HepG2 (cell line): ENCODE results near the gene KRCC1. TPM values are rescaled to one million over a fixed set of nuclear protein-coding genes. Genes with fewer than 3 reads are reported as not detected.
A peak's percentile ranks its signal among the peaks of the same experiment; 100 is the strongest.

ENCODE experiments used
- ADNP ChIP-seq: sonication (generic); formaldehyde crosslinking; IDR thresholded peaks from 2 replicates; pipeline ENCODE4 v1.4.0; 2020; ENCODE audit warnings: missing genetic modification reagents
- FOXK1 ChIP-seq: sonication (generic); formaldehyde crosslinking; IDR thresholded peaks from 2 replicates; pipeline ENCODE4 v1.4.0; 2020; ENCODE audit warnings: low read depth, missing genetic modification reagents, borderline replicate concordance
- GATAD2A ChIP-seq: IDR thresholded peaks from 2 replicates; pipeline ENCODE4 v1.6.1; 2016
- MAFG ChIP-seq: sonication (generic); formaldehyde crosslinking; IDR thresholded peaks from 2 replicates; pipeline ENCODE4 v1.5.1; 2020; ENCODE audit warnings: mild to moderate bottlenecking, missing genetic modification reagents
- MEIS1 ChIP-seq: sonication (generic); formaldehyde crosslinking; IDR thresholded peaks from 2 replicates; pipeline ENCODE4 v1.9.0; 2021; ENCODE audit warnings: mild to moderate bottlenecking, missing genetic modification reagents, moderate library complexity, borderline replicate concordance
- NR0B2 ChIP-seq: sonication (generic); formaldehyde crosslinking; IDR thresholded peaks from 2 replicates; pipeline ENCODE4 v1.4.0; 2020; ENCODE audit warnings: mild to moderate bottlenecking, missing genetic modification reagents
- TCF7L2 ChIP-seq: IDR thresholded peaks from 2 replicates; pipeline ENCODE4 v1.6.1; 2011; ENCODE audit warnings: mild to moderate bottlenecking, low read depth, low read length, moderate library complexity
- TEAD3 ChIP-seq: optimal IDR thresholded peaks from 2 replicates; pipeline ENCODE3; 2016; ENCODE audit warnings: borderline replicate concordance
- ZBED4 ChIP-seq: sonication (generic); formaldehyde crosslinking; IDR thresholded peaks from 2 replicates; pipeline ENCODE4 v1.4.0; 2020; ENCODE audit warnings: missing genetic modification reagents, borderline replicate concordance
- ZNF543 ChIP-seq: sonication (generic); formaldehyde crosslinking; IDR thresholded peaks from 2 replicates; pipeline ENCODE4 v1.4.0; 2020; ENCODE audit warnings: mild to moderate bottlenecking, missing genetic modification reagents
- ZNF597 ChIP-seq: sonication (generic); formaldehyde crosslinking; IDR thresholded peaks from 2 replicates; pipeline ENCODE4 v1.5.0; 2020; ENCODE audit warnings: missing genetic modification reagents
- ZNF619 ChIP-seq: sonication (generic); formaldehyde crosslinking; IDR thresholded peaks from 2 replicates; pipeline ENCODE4 v1.4.0; 2020; ENCODE audit warnings: mild to moderate bottlenecking, missing genetic modification reagents
- ZNF703 ChIP-seq: sonication (generic); formaldehyde crosslinking; IDR thresholded peaks from 2 replicates; pipeline ENCODE4 v1.5.1; 2020; ENCODE audit warnings: missing genetic modification reagents, mild to moderate bottlenecking, moderate library complexity, borderline replicate concordance
- ZNF781 ChIP-seq: sonication (generic); formaldehyde crosslinking; IDR thresholded peaks from 2 replicates; pipeline ENCODE4 v1.5.1; 2020; ENCODE audit warnings: borderline replicate concordance, mild to moderate bottlenecking, missing genetic modification reagents; ENCODE audit errors: not compliant biosample characterization
- ZNF816 ChIP-seq: sonication (generic); formaldehyde crosslinking; IDR thresholded peaks from 2 replicates; pipeline ENCODE4 v1.8.0; 2022; ENCODE audit warnings: missing genetic modification reagents, mild to moderate bottlenecking, borderline replicate concordance
- ZNF850 ChIP-seq: sonication (generic); formaldehyde crosslinking; conservative IDR thresholded peaks from 2 replicates; pipeline ENCODE4 v1.9.0; 2021; ENCODE audit warnings: mild to moderate bottlenecking, missing genetic modification reagents
- polyA plus RNA-seq, 8 experiments: library from polyadenylated mRNA; depleted of rRNA in 3 of 8; stranded (reverse) in 7 of 8; unstranded in 1 of 8; fragments of >200 nt; fragmentation: Illumina TruSeq in 4 of 8; extraction: Trizol in 4 of 8; gene quantifications; 2 replicates each; pipeline versions ENCODE4 v1.2.1 to v1.2.3, GENCODE V29; 2011 to 2016; ENCODE audit warnings: low read depth in 4 of 8, missing spikeins in 1 of 8, mixed read lengths in 1 of 8; ENCODE audit not compliant: insufficient read depth in 1 of 8
- total RNA-seq, 5 experiments: library from RNA; depleted of rRNA; stranded (reverse); fragments of >200 nt; fragmentation: Illumina TruSeq; extraction: Trizol; gene quantifications; 2 replicates each; pipeline ENCODE4 v1.2.3, GENCODE V29; 2016; ENCODE audit warnings: low read depth in 1 of 5
- TF ChIP-seq, protein P1 (sequence below): fragments of 450-650 bp; IDR thresholded peaks from 2 replicates; pipeline ENCODE4 v1.6.1; 2017
- TF ChIP-seq, protein P2 (sequence below): sonication (generic); formaldehyde crosslinking; IDR thresholded peaks from 2 replicates; pipeline ENCODE4 v1.4.0; 2020; ENCODE audit warnings: missing genetic modification reagents

KRCC1 gene
- total and polyA plus RNA-seq, 2 of the 13 experiments (the other 11 are each of a cell fraction or from before 2014, with no cell fraction given), result 6.5 to 7.7 TPM

DNA sequence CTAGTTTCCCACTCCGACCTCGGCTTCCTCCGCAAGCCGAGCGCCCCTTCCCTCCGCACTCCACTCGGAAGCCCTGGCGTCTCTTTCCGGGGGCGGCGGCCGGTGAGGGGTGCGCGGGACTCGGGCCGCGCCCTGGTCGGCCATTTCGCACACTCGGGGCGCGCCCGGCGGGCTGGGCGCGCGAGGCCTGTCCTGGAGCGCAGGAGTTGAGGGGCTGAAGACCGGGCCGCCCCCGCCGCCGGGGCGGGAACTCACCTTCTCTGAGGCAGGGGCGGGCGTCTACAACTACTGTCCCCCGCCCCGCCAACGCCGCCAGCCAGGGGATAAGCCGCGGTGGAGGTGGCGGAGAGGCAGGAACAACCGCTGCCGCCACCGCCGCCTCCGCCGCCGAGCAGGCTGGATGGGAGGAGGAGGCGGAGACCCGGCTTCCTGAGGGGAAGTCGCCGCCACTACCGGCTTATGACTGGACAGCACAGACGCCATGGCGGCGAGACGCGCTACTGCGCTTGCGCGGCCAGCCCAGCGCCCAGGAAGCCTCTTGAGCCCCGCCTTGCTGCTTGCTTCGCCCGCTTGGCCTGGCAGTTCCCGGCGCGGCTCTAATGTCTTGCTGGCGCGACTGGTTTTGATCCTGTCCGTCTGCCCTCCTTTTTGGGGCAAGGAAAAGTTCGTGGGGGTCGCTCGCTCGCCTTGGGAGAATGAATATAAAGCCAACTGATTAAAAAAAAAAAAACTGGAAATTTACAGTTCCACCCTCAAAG, at the start of gene KRCC1 (continued):
- TF ChIP-seq ZBED4, result peak; percentile 54; the same call in 1 of the 2 replicates
- 0 out of 2 replicates have a peak, but pooled peaks have one; percentile 71 for TF ChIP-seq ZNF850 (CRISPR knock-in tag)
- TF ChIP-seq, protein P1, sequence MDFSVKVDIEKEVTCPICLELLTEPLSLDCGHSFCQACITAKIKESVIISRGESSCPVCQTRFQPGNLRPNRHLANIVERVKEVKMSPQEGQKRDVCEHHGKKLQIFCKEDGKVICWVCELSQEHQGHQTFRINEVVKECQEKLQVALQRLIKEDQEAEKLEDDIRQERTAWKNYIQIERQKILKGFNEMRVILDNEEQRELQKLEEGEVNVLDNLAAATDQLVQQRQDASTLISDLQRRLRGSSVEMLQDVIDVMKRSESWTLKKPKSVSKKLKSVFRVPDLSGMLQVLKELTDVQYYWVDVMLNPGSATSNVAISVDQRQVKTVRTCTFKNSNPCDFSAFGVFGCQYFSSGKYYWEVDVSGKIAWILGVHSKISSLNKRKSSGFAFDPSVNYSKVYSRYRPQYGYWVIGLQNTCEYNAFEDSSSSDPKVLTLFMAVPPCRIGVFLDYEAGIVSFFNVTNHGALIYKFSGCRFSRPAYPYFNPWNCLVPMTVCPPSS, result no peak
- TF ChIP-seq ZNF597 (CRISPR knock-in tag), result no peak
- peak; percentile 84 for TF ChIP-seq MEIS1 (CRISPR knock-in tag)
- TF ChIP-seq ZNF703 (CRISPR knock-in tag), result peak; percentile 72
- peak; percentile 15 for TF ChIP-seq TEAD3
- 0 out of 2 replicates have a peak, but pooled peaks have one; percentile 44 for TF ChIP-seq FOXK1 (CRISPR knock-in tag)
- TF ChIP-seq ZNF543 (CRISPR knock-in tag), result peak; percentile 73
- peak; percentile 69; the same call in 1 of the 2 replicates for TF ChIP-seq NR0B2 (CRISPR knock-in tag)
- no peak for TF ChIP-seq TCF7L2
- TF ChIP-seq ADNP (CRISPR knock-in tag), result no peak
- no peak; the same call in 1 of the 2 replicates for TF ChIP-seq GATAD2A (CRISPR knock-in tag)
- no peak for TF ChIP-seq MAFG
- TF ChIP-seq ZNF816 (CRISPR knock-in tag), result peak; percentile 85
- no peak; the same call in 1 of the 2 replicates for TF ChIP-seq ZNF619
- TF ChIP-seq, protein P2, sequence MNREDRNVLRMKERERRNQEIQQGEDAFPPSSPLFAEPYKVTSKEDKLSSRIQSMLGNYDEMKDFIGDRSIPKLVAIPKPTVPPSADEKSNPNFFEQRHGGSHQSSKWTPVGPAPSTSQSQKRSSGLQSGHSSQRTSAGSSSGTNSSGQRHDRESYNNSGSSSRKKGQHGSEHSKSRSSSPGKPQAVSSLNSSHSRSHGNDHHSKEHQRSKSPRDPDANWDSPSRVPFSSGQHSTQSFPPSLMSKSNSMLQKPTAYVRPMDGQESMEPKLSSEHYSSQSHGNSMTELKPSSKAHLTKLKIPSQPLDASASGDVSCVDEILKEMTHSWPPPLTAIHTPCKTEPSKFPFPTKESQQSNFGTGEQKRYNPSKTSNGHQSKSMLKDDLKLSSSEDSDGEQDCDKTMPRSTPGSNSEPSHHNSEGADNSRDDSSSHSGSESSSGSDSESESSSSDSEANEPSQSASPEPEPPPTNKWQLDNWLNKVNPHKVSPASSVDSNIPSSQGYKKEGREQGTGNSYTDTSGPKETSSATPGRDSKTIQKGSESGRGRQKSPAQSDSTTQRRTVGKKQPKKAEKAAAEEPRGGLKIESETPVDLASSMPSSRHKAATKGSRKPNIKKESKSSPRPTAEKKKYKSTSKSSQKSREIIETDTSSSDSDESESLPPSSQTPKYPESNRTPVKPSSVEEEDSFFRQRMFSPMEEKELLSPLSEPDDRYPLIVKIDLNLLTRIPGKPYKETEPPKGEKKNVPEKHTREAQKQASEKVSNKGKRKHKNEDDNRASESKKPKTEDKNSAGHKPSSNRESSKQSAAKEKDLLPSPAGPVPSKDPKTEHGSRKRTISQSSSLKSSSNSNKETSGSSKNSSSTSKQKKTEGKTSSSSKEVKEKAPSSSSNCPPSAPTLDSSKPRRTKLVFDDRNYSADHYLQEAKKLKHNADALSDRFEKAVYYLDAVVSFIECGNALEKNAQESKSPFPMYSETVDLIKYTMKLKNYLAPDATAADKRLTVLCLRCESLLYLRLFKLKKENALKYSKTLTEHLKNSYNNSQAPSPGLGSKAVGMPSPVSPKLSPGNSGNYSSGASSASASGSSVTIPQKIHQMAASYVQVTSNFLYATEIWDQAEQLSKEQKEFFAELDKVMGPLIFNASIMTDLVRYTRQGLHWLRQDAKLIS, result peak; percentile 72; the same call in 1 of the 2 replicates
- no peak for TF ChIP-seq ZNF781 (CRISPR knock-in tag)
